Upper lobe of right lung (tissue), 1 donor: ENCODE measurements around the gene VWDE. TPM values are rescaled to one million over a fixed set of nuclear protein-coding genes. Genes with fewer than 3 reads are reported as not detected.

ENCODE experiments used
- ATAC-seq: fragments of 200-7000 bp; cut with Tn5 transposase; one replicate; pipeline ENCODE4 v1.9.1; 2020; ENCODE audit warnings: mild to moderate bottlenecking, moderate library complexity
- DNase-seq: peaks from one replicate; pipeline ENCODE4 v3.0.0-alpha.2; 2020
- H3K27ac ChIP-seq: fragments of 200-600 bp; one replicate; pipeline ENCODE4 v1.8.0; 2022
- H3K27me3 ChIP-seq: fragments of 200-600 bp; one replicate; pipeline ENCODE4 v1.8.0; 2022; ENCODE audit warnings: mild to moderate bottlenecking
- H3K36me3 ChIP-seq: fragments of 200-600 bp; one replicate; pipeline ENCODE4 v1.8.0; 2022
- H3K4me1 ChIP-seq: fragments of 200-600 bp; one replicate; pipeline ENCODE4 v1.8.0; 2022
- H3K4me3 ChIP-seq: fragments of 200-600 bp; one replicate; pipeline ENCODE4 v1.8.0; 2022; ENCODE audit warnings: mild to moderate bottlenecking
- H3K9me3 ChIP-seq: fragments of 200-600 bp; one replicate; pipeline ENCODE4 v1.8.0; 2022
- CTCF ChIP-seq: fragments of 200-600 bp; IDR thresholded peaks from one replicate; pipeline ENCODE4 v1.8.0; 2022; ENCODE audit warnings: antibody characterized with exemption
- intact Hi-C: fragments of 100-400 bp; cut with DNase I; formaldehyde crosslinking; loops from one replicate; pipeline ENCODE4 v1.11.0; 2022
- total RNA-seq: library from RNA; stranded (reverse); fragmentation: NEBNext Ultra II Directional; extraction: Animal tissue kit (Norgen Biotek cat#: 25700); gene quantifications from one replicate; pipeline ENCODE4 v1.2.1, GENCODE V29; 2021
- donor health status: DM: no; HTN: yes; CAD: no; lungs with severe emphysema.

Gene VWDE
- total RNA-seq, 1 donor from 2014 or later: 0.90 TPM

DNA sequence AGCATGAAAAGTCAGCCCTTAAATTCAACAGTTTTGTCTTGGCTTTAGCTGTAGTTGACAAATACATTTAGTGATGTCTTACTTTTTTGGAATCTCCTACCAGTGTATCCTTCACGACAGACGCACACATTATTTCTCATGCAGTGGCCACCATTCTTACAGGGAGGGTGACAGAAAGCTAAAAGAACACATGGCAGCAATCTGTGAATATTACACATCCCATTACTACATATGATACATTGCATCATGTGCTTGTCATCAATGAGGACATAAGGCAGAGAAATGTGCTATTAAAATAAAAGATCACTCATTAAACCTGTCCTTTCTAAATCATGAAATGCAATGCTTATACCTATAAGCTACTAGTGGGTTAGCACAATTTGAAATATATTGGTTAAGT lies 66.6 kb downstream of the VWDE start:
- ATAC-seq: no peak
- H3K9me3 ChIP-seq: no peaks in the 10 kb centered on the region
- intact Hi-C loops: no loop called here

DNA sequence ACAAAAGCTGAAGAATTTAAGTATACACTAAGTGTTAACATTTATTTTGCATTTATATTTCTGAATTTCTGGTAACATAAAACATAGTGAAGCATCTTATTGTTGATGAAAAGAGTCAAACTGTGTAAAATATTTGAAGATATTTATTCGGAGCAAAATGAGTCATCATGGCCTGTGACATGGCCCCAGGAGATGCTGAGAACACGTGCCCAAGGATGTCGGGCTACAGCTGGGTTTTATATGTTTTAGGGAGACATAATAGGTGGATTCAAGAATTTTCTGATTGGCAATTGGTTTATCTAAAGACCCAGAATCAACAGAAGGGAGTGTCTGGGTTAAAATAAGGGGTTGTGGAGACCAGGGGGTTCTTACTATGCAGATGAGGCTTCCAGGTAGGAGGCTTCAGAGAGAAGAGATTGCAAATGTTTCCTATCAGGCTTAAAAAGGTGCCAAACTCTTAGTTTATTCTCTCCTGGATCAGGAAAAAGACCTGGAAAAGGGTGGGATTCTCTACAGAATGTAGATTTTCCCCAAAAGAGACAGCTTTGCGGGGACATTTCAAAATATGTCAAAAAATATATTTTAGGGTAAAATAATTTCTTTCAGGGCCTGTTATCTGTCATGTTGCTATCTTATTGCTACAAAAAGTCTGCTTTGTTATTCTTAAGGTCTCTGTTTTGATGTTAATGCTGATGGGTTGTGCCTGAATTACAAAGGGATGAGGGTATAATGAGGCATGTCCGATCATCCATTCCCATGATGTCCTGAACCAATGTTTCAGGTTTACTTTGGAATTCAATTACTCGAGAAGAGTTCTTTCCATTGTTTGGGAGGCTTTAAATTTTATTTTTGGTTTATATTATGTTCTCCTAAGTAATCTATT lies 74.5 kb downstream of the VWDE start:
- no peak for TF ChIP-seq CTCF
- no peak for ATAC-seq
- no peak overlapping the region for H3K27ac ChIP-seq
- intact Hi-C loops: no loop called here
- no peaks in the 10 kb centered on the region for H3K4me1 ChIP-seq
- no peaks in the 10 kb centered on the region for H3K36me3 ChIP-seq
- no peak for DNase-seq
- H3K4me3 ChIP-seq: no peak overlapping the region
- H3K9me3 ChIP-seq: no peaks in the 10 kb centered on the region
- H3K27me3 ChIP-seq: no peaks in the 10 kb centered on the region

More for the DNA sequence above, 66.6 kb downstream of the VWDE start:
- Histone ChIP-seq H3K4me1 (no peaks in the 10 kb centered on the region), H3K27ac (no peak overlapping the region), H3K36me3 (no peaks in the 10 kb centered on the region), H3K4me3 (no peak overlapping the region), H3K27me3 (no peaks in the 10 kb centered on the region)
- no peak for DNase-seq
- no peak for TF ChIP-seq CTCF

GRCh38 chr7:12327922-12328321 lies 75.7 kb downstream of the VWDE start:
- Histone ChIP-seq H3K4me1 (no peaks in the 10 kb centered on the region), H3K27ac (no peak overlapping the region), H3K36me3 (no peaks in the 10 kb centered on the region), H3K9me3 (no peaks in the 10 kb centered on the region), H3K4me3 (no peak overlapping the region), H3K27me3 (no peaks in the 10 kb centered on the region)
- intact Hi-C loops: no loop called here
- no peak for TF ChIP-seq CTCF
- DNase-seq: no peak
- ATAC-seq: no peak

GRCh38 chr7:12325646-12326045 lies 78.0 kb downstream of the VWDE start:
- ATAC-seq: no peak
- H3K27ac ChIP-seq: no peak overlapping the region
- no peak for TF ChIP-seq CTCF
- H3K36me3 ChIP-seq: no peaks in the 10 kb centered on the region
- no peaks in the 10 kb centered on the region for H3K9me3 ChIP-seq
- no peak for DNase-seq
- no peaks in the 10 kb centered on the region for H3K27me3 ChIP-seq
- intact Hi-C loops: no loop called here
- no peak overlapping the region for H3K4me3 ChIP-seq
- no peaks in the 10 kb centered on the region for H3K4me1 ChIP-seq

GRCh38 chr7:12323415-12323814 lies 80.2 kb downstream of the VWDE start:
- Histone ChIP-seq H3K27me3 (no peaks in the 10 kb centered on the region), H3K4me1 (no peaks in the 10 kb centered on the region), H3K27ac (no peak overlapping the region), H3K4me3 (no peak overlapping the region), H3K36me3 (no peaks in the 10 kb centered on the region), H3K9me3 (no peaks in the 10 kb centered on the region)
- DNase-seq (no peak), ATAC-seq (no peak)
- intact Hi-C loops: no loop called here
- TF ChIP-seq CTCF: no peak
